NCI-H510A (cell line): Measurements from ENCODE around the gene ANKRD33.

Experiments used
- DNase-seq: peaks from one replicate; lab custom pipeline; 2025; lab: John Stamatoyannopoulos, UW

Gene ANKRD33

GRCh38 chr12:51887476-51888315 lies at the start of gene ANKRD33:
TSS of gene ANKRD33 (plus strand) at chr12:51888103. CDS start at chr12:51888187, 84 bp downstream.
- DNase-seq = no peak

GRCh38 chr12:51838762-51839161 lies 49.1 kb upstream of the ANKRD33 start:
- no peak for DNase-seq

- DNase-seq = no peak
Measured at GRCh38 chr12:51839310-51839947, 48.5 kb upstream of the ANKRD33 start.

- DNase-seq = no peak
Measured at GRCh38 chr12:51840966-51841365, 46.9 kb upstream of the ANKRD33 start.

- DNase-seq = no peak
Measured at GRCh38 chr12:51841727-51842126, 46.2 kb upstream of the ANKRD33 start.

GRCh38 chr12:51844854-51845253 lies 43.0 kb upstream of the ANKRD33 start:
- no peak for DNase-seq

- DNase-seq = no peak
Measured at GRCh38 chr12:51845482-51845881, 42.4 kb upstream of the ANKRD33 start.

GRCh38 chr12:51846271-51846691 lies 41.6 kb upstream of the ANKRD33 start:
- DNase-seq = no peak

- no peak for DNase-seq
Measured at GRCh38 chr12:51846911-51847642, 40.8 kb upstream of the ANKRD33 start.

- no peak for DNase-seq
Measured at GRCh38 chr12:51847643-51848325, 40.1 kb upstream of the ANKRD33 start.

- DNase-seq = no peak
Measured at GRCh38 chr12:51848326-51848727, 39.6 kb upstream of the ANKRD33 start, which contains the start of gene FIGNL2. TSS of gene FIGNL2 (minus strand) at chr12:51848718. CDS start at chr12:51822413, 26,305 bp downstream.

- DNase-seq = no peak
Measured at GRCh38 chr12:51848841-51849735, 38.8 kb upstream of the ANKRD33 start.

- DNase-seq = no peak
Measured at GRCh38 chr12:51850081-51850964, 37.6 kb upstream of the ANKRD33 start.

- DNase-seq = no peak
Measured at GRCh38 chr12:51850965-51851299, 37.0 kb upstream of the ANKRD33 start.

GRCh38 chr12:51851413-51852124 lies 36.3 kb upstream of the ANKRD33 start:
- no peak for DNase-seq

GRCh38 chr12:51852404-51853137 lies 35.3 kb upstream of the ANKRD33 start:
- no peak for DNase-seq

GRCh38 chr12:51855586-51856428 lies 32.1 kb upstream of the ANKRD33 start:
- DNase-seq = no peak

GRCh38 chr12:51860986-51861385 lies 26.9 kb upstream of the ANKRD33 start:
- DNase-seq = no peak
